ENCODE results near the gene STARD13. TPM values are rescaled to one million over a fixed set of nuclear protein-coding genes. Genes with fewer than 3 reads are reported as not detected.

Gene STARD13
- total RNA-seq, 2 experiments from 2014 or later, result 0.57 TPM; not detected in 1

DNA sequence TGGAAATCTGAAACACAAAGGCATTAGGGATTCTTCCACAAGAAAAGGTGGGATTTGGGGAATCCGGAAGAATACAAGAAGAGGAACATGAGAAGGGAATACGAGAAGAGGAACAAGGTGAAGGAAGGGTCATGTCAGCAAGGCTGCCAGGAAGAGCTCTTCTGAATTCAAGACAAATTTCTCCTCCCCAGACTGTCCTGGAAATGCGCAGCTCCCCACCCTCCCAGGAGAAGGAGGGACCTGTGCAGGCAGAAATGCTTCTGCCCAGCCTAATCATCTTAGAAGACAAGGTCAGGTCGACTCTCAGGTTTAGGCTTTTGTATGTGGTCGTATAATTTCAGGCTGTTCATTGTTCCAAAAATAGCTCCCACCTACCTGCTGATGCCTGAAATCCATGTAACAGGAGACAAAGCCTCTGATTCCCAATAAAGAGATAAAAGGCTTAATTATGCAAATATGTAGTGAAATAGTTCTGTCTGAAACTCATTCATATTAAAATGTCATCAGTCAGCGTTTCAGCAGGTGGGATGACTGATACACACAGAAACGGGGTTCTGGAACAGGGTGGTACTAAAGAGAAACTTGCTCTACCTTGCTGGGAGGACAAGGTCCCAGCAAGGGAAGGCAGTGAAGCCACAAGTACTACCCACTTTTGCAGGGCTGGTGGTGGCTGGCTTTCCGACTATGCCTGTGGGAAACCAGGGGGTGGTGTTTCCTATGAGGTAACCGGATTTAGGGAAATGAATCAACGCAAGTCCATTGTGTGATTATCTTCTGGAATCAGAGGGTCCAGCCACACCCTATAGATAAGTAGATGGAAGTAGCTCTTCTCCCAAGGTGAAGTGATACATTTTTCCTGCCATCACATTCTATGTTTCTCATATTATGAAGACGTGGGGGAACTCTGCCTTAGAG is 193.2 kb downstream of the STARD13 start:
- Histone ChIP-seq H3K4me1 (ENCODE audit: insufficient read depth, low read length, poor library complexity, severe bottlenecking) (no peaks in the 10 kb centered on the region), H3K27ac (ENCODE audit: low read depth, low read length, poor library complexity, severe bottlenecking) (no peak overlapping the region), H2AFZ (ENCODE audit: low read length) (no peak overlapping the region), H3K36me3 (ENCODE audit: insufficient read depth, low read length) (no peaks in the 10 kb centered on the region), H3K9me2 (ENCODE audit: insufficient read depth, low read length) (no peaks in the 10 kb centered on the region), H3K9me3 (ENCODE audit: low read length) (no peaks in the 10 kb centered on the region), H3K79me2 (ENCODE audit: insufficient read depth, low read depth, low read length) (no peaks in the 10 kb centered on the region), H3K4me2 (ENCODE audit: low read length) (no peak overlapping the region), H3K4me3 (ENCODE audit: low read depth, low read length, poor library complexity, severe bottlenecking) (no peak overlapping the region), H4K20me1 (ENCODE audit: insufficient read depth, low read length) (no peaks in the 10 kb centered on the region)
- CTCF ChIA-PET (ENCODE audit: unreplicated experiment), result interaction anchor here (0.6 kb wide), 1 partner anchor 426 kb away, joined by 3 read pairs; no protein-coding TSS in a partner anchor
- BruUV-seq (replicated peaks), result no TSS peak
- POLR2A ChIA-PET, result interaction anchor here (1.6 to 1.7 kb wide), 2 partner anchors 11 to 15 kb away, joined by 3 to 5 read pairs; no protein-coding TSS in a partner anchor
- no peak for DNase-seq (ENCODE audit: low spot score)
- intact Hi-C loops (cut with micrococcal nuclease; ENCODE audit: unreplicated experiment), result no loop called here
- TF ChIP-seq EZH2phosphoT487 (IDR thresholded peaks at IDR 0.05; ENCODE audit: borderline replicate concordance, low read depth, low read length), result no peak
- no peak for TF ChIP-seq CTCF (conservative IDR thresholded peaks at IDR 0.05; ENCODE audit: low read length)

GRCh38 chr13:33091415-33091774 is 194.2 kb downstream of the STARD13 start:
- Histone ChIP-seq H4K20me1 (ENCODE audit: insufficient read depth, low read length) (no peaks in the 10 kb centered on the region), H3K36me3 (ENCODE audit: insufficient read depth, low read length) (no peaks in the 10 kb centered on the region), H3K9me2 (ENCODE audit: insufficient read depth, low read length) (no peaks in the 10 kb centered on the region), H3K27ac (ENCODE audit: low read depth, low read length, poor library complexity, severe bottlenecking) (no peak overlapping the region), H2AFZ (ENCODE audit: low read length) (no peak overlapping the region), H3K4me2 (ENCODE audit: low read length) (no peak overlapping the region), H3K79me2 (ENCODE audit: insufficient read depth, low read depth, low read length) (no peaks in the 10 kb centered on the region), H3K9me3 (ENCODE audit: low read length) (no peaks in the 10 kb centered on the region), H3K4me3 (ENCODE audit: low read depth, low read length, poor library complexity, severe bottlenecking) (no peak overlapping the region), H3K4me1 (ENCODE audit: insufficient read depth, low read length, poor library complexity, severe bottlenecking) (no peaks in the 10 kb centered on the region)
- BruUV-seq (replicated peaks), result no TSS peak
- intact Hi-C loops (cut with micrococcal nuclease; ENCODE audit: unreplicated experiment), result no loop called here
- DNase-seq (ENCODE audit: low spot score), result no peak
- POLR2A ChIA-PET, result no interaction called here
- CTCF ChIA-PET (ENCODE audit: unreplicated experiment), result interaction anchor here (0.6 kb wide), 1 partner anchor 427 kb away, joined by 3 read pairs; no protein-coding TSS in a partner anchor
- TF ChIP-seq CTCF (conservative IDR thresholded peaks at IDR 0.05; ENCODE audit: low read length) (no peak), EZH2phosphoT487 (IDR thresholded peaks at IDR 0.05; ENCODE audit: borderline replicate concordance, low read depth, low read length) (no peak)

All from OCI-LY7 (cell line).